Subcutaneous abdominal adipose tissue (tissue), 5 donors: Measurements from ENCODE around the gene MAP6.

ENCODE experiments used
- H3K27ac ChIP-seq: one replicate; pipeline ENCODE4 v1.7.0; 2013; ENCODE audit warnings: low read depth, mild to moderate bottlenecking, inconsistent platforms, low read length, moderate library complexity
- H3K27me3 ChIP-seq, 5 donors: one replicate each; pipeline ENCODE4 v1.7.0; 2013; ENCODE audit warnings: low read length in 5 of 5, inconsistent platforms in 1 of 5; ENCODE audit not compliant: control insufficient read depth in 5 of 5, insufficient read depth in 4 of 5
- H3K36me3 ChIP-seq, 5 donors: one replicate each; pipeline ENCODE4 v1.7.0; 2013; ENCODE audit warnings: low read length in 5 of 5; ENCODE audit not compliant: control insufficient read depth in 5 of 5, insufficient read depth in 5 of 5
- H3K4me1 ChIP-seq, 5 donors: one replicate each; pipeline ENCODE4 v1.7.0; 2013; ENCODE audit warnings: low read length in 5 of 5, mild to moderate bottlenecking in 3 of 5, moderate library complexity in 1 of 5; ENCODE audit not compliant: control insufficient read depth in 5 of 5, insufficient read depth in 5 of 5
- H3K4me3 ChIP-seq, 5 donors: one replicate each; pipeline ENCODE4 v1.7.0; 2013; ENCODE audit warnings: low read length in 5 of 5, low read depth in 1 of 5
- H3K9ac ChIP-seq, 5 donors: one replicate each; pipeline ENCODE4 v1.7.0; 2013; ENCODE audit warnings: low read length in 5 of 5, mild to moderate bottlenecking in 4 of 5, moderate library complexity in 3 of 5
- H3K9me3 ChIP-seq, 5 donors: one replicate each; pipeline ENCODE4 v1.7.0; 2013; ENCODE audit warnings: low read length in 5 of 5; ENCODE audit not compliant: control insufficient read depth in 5 of 5
- donor health status: healthy.
- donor health status: healthy.
- donor health status: healthy.
- donor health status: healthy.
- donor health status: healthy.

MAP6 gene

GRCh38 chr11:75615751-75616150 is 53.1 kb downstream of the MAP6 start:
- Histone ChIP-seq H3K4me1 (peaks cover 0 to 4% (median 0%) of the 10 kb centered on the region in 5 donors), H3K4me3 (no peak overlapping the region), H3K27ac (no peak overlapping the region), H3K27me3 (no peaks in the 10 kb centered on the region), H3K9ac (no peak overlapping the region), H3K9me3 (peaks cover 0 to 5% (median 0%) of the 10 kb centered on the region in 5 donors), H3K36me3 (no peaks in the 10 kb centered on the region)

- no peaks in the 10 kb centered on the region for H3K27me3 ChIP-seq
- H3K4me3 ChIP-seq: no peak overlapping the region
- H3K36me3 ChIP-seq: no peaks in the 10 kb centered on the region
- peaks cover 0 to 6% (median 4%) of the 10 kb centered on the region in 5 donors for H3K4me1 ChIP-seq
- no peaks in the 10 kb centered on the region for H3K9me3 ChIP-seq
- no peak overlapping the region for H3K9ac ChIP-seq
- H3K27ac ChIP-seq: no peak overlapping the region
These were observed 57.0 kb downstream of the MAP6 start for GRCh38 chr11:75611823-75612222.

- H3K4me1 ChIP-seq: peaks cover 0 to 6% (median 0%) of the 10 kb centered on the region in 5 donors
- no peak overlapping the region for H3K27ac ChIP-seq
- no peak overlapping the region for H3K4me3 ChIP-seq
- H3K9me3 ChIP-seq: no peaks in the 10 kb centered on the region
- no peak overlapping the region for H3K9ac ChIP-seq
- no peaks in the 10 kb centered on the region for H3K27me3 ChIP-seq
- H3K36me3 ChIP-seq: no peaks in the 10 kb centered on the region
These were observed 62.7 kb downstream of the MAP6 start for GRCh38 chr11:75606099-75606498.

GRCh38 chr11:75603791-75604736 is 64.8 kb downstream of the MAP6 start:
- Histone ChIP-seq H3K27me3 (no peaks in the 10 kb centered on the region), H3K27ac (no peak overlapping the region), H3K9me3 (no peaks in the 10 kb centered on the region), H3K4me1 (peaks cover 0 to 6% (median 0%) of the 10 kb centered on the region in 5 donors), H3K9ac (no peak overlapping the region), H3K4me3 (no peak overlapping the region), H3K36me3 (no peaks in the 10 kb centered on the region)

- H3K27ac ChIP-seq: no peak overlapping the region
- H3K27me3 ChIP-seq: no peaks in the 10 kb centered on the region
- H3K9me3 ChIP-seq: no peaks in the 10 kb centered on the region
- H3K4me1 ChIP-seq: no peaks in the 10 kb centered on the region
- no peak overlapping the region for H3K4me3 ChIP-seq
- no peak overlapping the region for H3K9ac ChIP-seq
- H3K36me3 ChIP-seq: no peaks in the 10 kb centered on the region
These were observed 65.9 kb downstream of the MAP6 start for GRCh38 chr11:75602951-75603350.

- H3K36me3 ChIP-seq: no peaks in the 10 kb centered on the region
- no peak overlapping the region for H3K27ac ChIP-seq
- H3K27me3 ChIP-seq: no peaks in the 10 kb centered on the region
- no peak overlapping the region for H3K4me3 ChIP-seq
- H3K9me3 ChIP-seq: no peaks in the 10 kb centered on the region
- no peak overlapping the region for H3K9ac ChIP-seq
- H3K4me1 ChIP-seq: no peaks in the 10 kb centered on the region
These were observed 67.3 kb downstream of the MAP6 start for GRCh38 chr11:75601494-75601893.

GRCh38 chr11:75600356-75600755 is 68.5 kb downstream of the MAP6 start:
- H3K9ac ChIP-seq: no peak overlapping the region
- H3K27me3 ChIP-seq: no peaks in the 10 kb centered on the region
- H3K4me3 ChIP-seq: no peak overlapping the region
- no peak overlapping the region for H3K27ac ChIP-seq
- H3K36me3 ChIP-seq: no peaks in the 10 kb centered on the region
- no peaks in the 10 kb centered on the region for H3K4me1 ChIP-seq
- no peaks in the 10 kb centered on the region for H3K9me3 ChIP-seq

- no peaks in the 10 kb centered on the region for H3K9me3 ChIP-seq
- no peak overlapping the region for H3K4me3 ChIP-seq
- H3K27ac ChIP-seq: no peak overlapping the region
- no peaks in the 10 kb centered on the region for H3K36me3 ChIP-seq
- H3K27me3 ChIP-seq: no peaks in the 10 kb centered on the region
- no peak overlapping the region for H3K9ac ChIP-seq
- H3K4me1 ChIP-seq: no peaks in the 10 kb centered on the region
These were observed 69.9 kb downstream of the MAP6 start for GRCh38 chr11:75598900-75599299.

- H3K4me3 ChIP-seq: no peak overlapping the region
- no peak overlapping the region for H3K9ac ChIP-seq
These were observed 70.6 kb downstream of the MAP6 start for GRCh38 chr11:75598264-75598663.

GRCh38 chr11:75597636-75598035 is 71.2 kb downstream of the MAP6 start:
- Histone ChIP-seq H3K9me3 (no peaks in the 10 kb centered on the region), H3K4me3 (no peak overlapping the region), H3K27me3 (no peaks in the 10 kb centered on the region), H3K27ac (no peak overlapping the region), H3K36me3 (no peaks in the 10 kb centered on the region), H3K9ac (no peak overlapping the region), H3K4me1 (peaks cover 0 to 12% (median 8%) of the 10 kb centered on the region in 5 donors)

More at GRCh38 chr11:75598264-75598663, 70.6 kb downstream of the MAP6 start:
- Histone ChIP-seq H3K9me3 (no peaks in the 10 kb centered on the region), H3K4me1 (peaks cover 0 to 5% (median 4%) of the 10 kb centered on the region in 5 donors), H3K27me3 (no peaks in the 10 kb centered on the region), H3K27ac (no peak overlapping the region), H3K36me3 (no peaks in the 10 kb centered on the region)
